ENCODE data around the gene MEAF6.
"Not testable (repeated sequence)": the region's sequence is repeated elsewhere in the genome, so short reads cannot be mapped to it uniquely, and the experiment has no call there.

The MEAF6 gene

GRCh38 chr1:37529888-37530287, 15.3 kb upstream of the MEAF6 start:
- not testable (repeated sequence) for DNase-seq

GRCh38 chr1:37519613-37520012, 5.0 kb upstream of the MEAF6 start:
- peak in 1 of 2 experiments; percentile 3 for DNase-seq

GRCh38 chr1:37518929-37519328, 4.4 kb upstream of the MEAF6 start:
- peak in 1 of 2 experiments; percentile 45 for DNase-seq

GRCh38 chr1:37518241-37518640, 3.7 kb upstream of the MEAF6 start:
- DNase-seq = not testable (repeated sequence)

GRCh38 chr1:37517569-37517968, 3.0 kb upstream of the MEAF6 start:
- DNase-seq = no peak

- DNase-seq = no peak
Observed at GRCh38 chr1:37515185-37516034, 844 bp upstream of the MEAF6 start.

GRCh38 chr1:37513795-37514349, 694 bp downstream of the MEAF6 start:
- DNase-seq = peak; percentile 60 to 82

GRCh38 chr1:37509181-37509580, 5.4 kb downstream of the MEAF6 start:
- DNase-seq = no peak

GRCh38 chr1:37506740-37507139, 7.8 kb downstream of the MEAF6 start:
- no peak for DNase-seq

- DNase-seq = not testable (repeated sequence)
Observed at GRCh38 chr1:37502791-37503190, 11.8 kb downstream of the MEAF6 start.

- no peak for DNase-seq
Observed at GRCh38 chr1:37502104-37502503, 12.5 kb downstream of the MEAF6 start.

- no peak for DNase-seq
Observed at GRCh38 chr1:37501661-37502060, 12.9 kb downstream of the MEAF6 start.

GRCh38 chr1:37498872-37499617, 15.5 kb downstream of the MEAF6 start:
- DNase-seq = no peak

GRCh38 chr1:37497832-37498231, 16.7 kb downstream of the MEAF6 start:
- no peak for DNase-seq

- no peak for DNase-seq
Observed at GRCh38 chr1:37495875-37496274, 18.7 kb downstream of the MEAF6 start.

- DNase-seq = no peak
Observed at GRCh38 chr1:37493336-37494098, 21.0 kb downstream of the MEAF6 start.

GRCh38 chr1:37487619-37487984, 27.0 kb downstream of the MEAF6 start:
- DNase-seq = no peak

- peak; percentile 61 to 82 for DNase-seq
Observed at GRCh38 chr1:37486680-37487618, 27.6 kb downstream of the MEAF6 start.

GRCh38 chr1:37485902-37486679, 28.5 kb downstream of the MEAF6 start:
- DNase-seq = no peak

GRCh38 chr1:37484325-37485051, 30.1 kb downstream of the MEAF6 start:
- no peak for DNase-seq
